ENCODE results near the gene PRPS1.
A peak's percentile ranks its signal among the peaks of the same experiment; 100 is the strongest.
"Not testable (repeated sequence)": the region's sequence is repeated elsewhere in the genome, so short reads cannot be mapped to it uniquely, and the experiment has no call there.

PRPS1 gene

DNA sequence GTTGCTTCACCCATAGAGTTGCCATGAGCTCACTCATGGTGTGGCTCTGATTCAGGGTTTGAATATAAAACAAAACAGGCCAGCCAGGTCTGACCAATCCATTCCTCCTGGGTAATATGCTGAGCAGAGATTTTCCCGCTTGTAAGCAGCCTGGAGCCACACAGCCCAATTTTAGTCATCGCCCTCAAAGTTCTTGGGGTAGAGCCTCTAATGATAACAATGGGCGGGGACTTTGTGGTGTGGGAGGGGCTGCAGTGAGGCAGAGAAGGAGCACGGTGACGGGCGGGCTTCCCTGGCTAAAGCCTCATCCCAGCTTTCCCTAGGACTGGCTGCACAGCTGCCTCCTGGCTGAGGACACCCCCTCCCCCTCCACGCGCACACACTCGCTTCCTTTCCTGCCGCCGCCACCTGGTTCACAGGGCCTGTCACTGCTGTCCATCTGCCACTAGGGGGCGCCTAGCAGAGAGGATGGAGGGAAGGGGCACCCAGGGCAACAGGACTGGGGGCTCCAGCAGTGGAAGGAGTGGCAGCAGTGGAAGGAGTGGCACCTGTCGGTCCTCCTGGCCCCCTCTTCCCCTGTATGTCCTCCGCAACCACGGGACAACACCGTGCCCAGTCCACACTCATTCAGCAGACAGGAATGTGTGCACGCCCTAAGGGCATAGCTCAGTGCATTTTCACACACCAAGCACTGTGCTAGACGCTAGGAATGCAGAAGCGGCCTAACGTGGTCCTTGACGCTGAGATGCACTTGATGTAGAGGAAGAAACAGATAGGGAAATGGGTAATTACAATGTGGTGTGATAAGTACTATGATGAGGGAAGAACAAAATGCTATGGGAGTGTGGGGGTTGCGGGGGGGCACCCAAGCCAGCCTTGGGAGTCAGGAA, 26.8 kb downstream of the PRPS1 start:
- Histone ChIP-seq H3K9me3 (no peaks in the 10 kb centered on the region; the same call in 1 of the 2 replicates), H3K36me3 (replicated peaks) (peaks cover 18% of the 10 kb centered on the region), H3K4me3 (no peak overlapping the region), H3K4me1 (peaks cover 11% of the 10 kb centered on the region), H3K27me3 (ENCODE audit: low read depth) (no peaks in the 10 kb centered on the region)
- in situ Hi-C loops (cut with MboI; ENCODE audit: low sequenced_read_pairs), result loop anchor here (25.0 kb wide), 1 partner anchor 407 kb away; no protein-coding TSS in a partner anchor
- DNase-seq (ENCODE audit: low spot score in 2 of 2), result peak; percentile 49 to 86

GRCh38 chrX:107656978-107657377, 28.7 kb downstream of the PRPS1 start:
- H3K9me3 ChIP-seq, result no peaks in the 10 kb centered on the region; the same call in 1 of the 2 replicates
- peak in 1 of 2 experiments; percentile 32 for DNase-seq (ENCODE audit: low spot score in 2 of 2)
- peaks cover 10% of the 10 kb centered on the region for H3K36me3 ChIP-seq (replicated peaks)
- in situ Hi-C loops (cut with MboI; ENCODE audit: low sequenced_read_pairs), result loop anchor here (25.0 kb wide), 1 partner anchor 405 kb away; no protein-coding TSS in a partner anchor
- peaks cover 19% of the 10 kb centered on the region for H3K4me1 ChIP-seq
- H3K27me3 ChIP-seq (ENCODE audit: low read depth), result no peaks in the 10 kb centered on the region
- no peak overlapping the region for H3K4me3 ChIP-seq

DNA sequence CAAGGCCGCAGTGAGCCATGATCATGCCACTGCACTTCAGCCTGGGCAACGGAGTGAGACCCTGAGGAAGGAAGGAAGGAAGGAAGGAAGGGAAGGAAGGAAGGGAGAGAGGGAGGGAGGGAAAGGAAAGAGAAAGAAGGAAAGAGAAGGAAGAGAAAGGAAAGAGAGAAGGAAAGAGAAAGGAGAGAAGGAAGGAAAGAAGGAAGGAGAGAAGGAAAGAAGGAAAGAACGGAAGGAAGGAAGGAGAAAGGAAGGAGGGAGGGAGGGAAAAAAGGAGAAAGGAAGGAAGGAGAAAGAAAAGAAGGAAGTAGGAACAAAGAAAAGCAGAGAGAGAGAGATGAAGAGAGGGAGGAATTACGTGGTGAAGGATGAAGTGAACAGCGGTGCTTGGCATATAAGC, 30.4 kb downstream of the PRPS1 start:
- H3K9me3 ChIP-seq, result no peaks in the 10 kb centered on the region
- no peaks in the 10 kb centered on the region for H3K27me3 ChIP-seq (ENCODE audit: low read depth)
- in situ Hi-C loops (cut with MboI; ENCODE audit: low sequenced_read_pairs), result loop anchor here (25.0 kb wide), 1 partner anchor 404 kb away; no protein-coding TSS in a partner anchor
- H3K36me3 ChIP-seq (replicated peaks), result no peaks in the 10 kb centered on the region
- no peak overlapping the region for H3K4me3 ChIP-seq
- H3K4me1 ChIP-seq, result peaks cover 22% of the 10 kb centered on the region
- no peak for DNase-seq (ENCODE audit: low spot score in 2 of 2)

GRCh38 chrX:107659286-107659685, 31.0 kb downstream of the PRPS1 start:
- H3K36me3 ChIP-seq (replicated peaks), result 0 out of 2 replicates have a peak, but pooled peaks cover 3% of the 10 kb centered on the region
- no peak overlapping the region for H3K4me3 ChIP-seq
- peaks cover 21% of the 10 kb centered on the region for H3K4me1 ChIP-seq
- DNase-seq (ENCODE audit: low spot score in 2 of 2), result no peak
- in situ Hi-C loops (cut with MboI; ENCODE audit: low sequenced_read_pairs), result loop anchor here (25.0 kb wide), 1 partner anchor 403 kb away; no protein-coding TSS in a partner anchor
- no peaks in the 10 kb centered on the region for H3K27me3 ChIP-seq (ENCODE audit: low read depth)
- no peaks in the 10 kb centered on the region for H3K9me3 ChIP-seq

- peak; percentile 41 to 72 for DNase-seq (ENCODE audit: low spot score in 2 of 2)
- H3K4me3 ChIP-seq, result no peak overlapping the region
- no peaks in the 10 kb centered on the region for H3K27me3 ChIP-seq (ENCODE audit: low read depth)
- no peaks in the 10 kb centered on the region for H3K9me3 ChIP-seq
- H3K36me3 ChIP-seq (replicated peaks), result 0 out of 2 replicates have a peak, but pooled peaks cover 5% of the 10 kb centered on the region
- in situ Hi-C loops (cut with MboI; ENCODE audit: low sequenced_read_pairs), result loop anchor here (5.0 to 25.0 kb wide), 3 partner anchors 118 to 403 kb away; partner anchors contain the start of genes NCBP2L and TSC22D3
- peaks cover 16% of the 10 kb centered on the region for H3K4me1 ChIP-seq
Measured at GRCh38 chrX:107659768-107660167, 31.5 kb downstream of the PRPS1 start.

DNA sequence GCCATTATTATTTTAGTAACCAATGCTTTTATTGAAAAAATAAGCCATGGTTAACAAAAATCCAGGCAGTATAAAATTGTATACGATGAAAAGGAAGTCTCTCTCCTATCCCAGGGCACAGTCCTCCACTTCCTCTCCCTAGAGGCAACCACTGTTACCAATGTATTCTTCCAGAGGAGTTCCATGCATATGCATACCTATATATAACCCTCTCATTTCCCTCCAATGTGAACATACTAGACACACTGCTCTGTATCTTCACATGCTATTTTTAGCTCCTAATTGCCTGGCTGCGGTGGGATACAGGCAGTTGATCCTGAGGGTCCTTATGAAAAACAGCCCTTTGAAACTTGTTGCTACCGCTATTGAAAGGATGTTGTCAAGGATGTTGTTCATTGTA, 33.8 kb downstream of the PRPS1 start:
- no peaks in the 10 kb centered on the region for H3K27me3 ChIP-seq (ENCODE audit: low read depth)
- H3K4me3 ChIP-seq, result no peak overlapping the region
- 0 out of 2 replicates have a peak, but pooled peaks cover 5% of the 10 kb centered on the region for H3K36me3 ChIP-seq (replicated peaks)
- peaks cover 11% of the 10 kb centered on the region for H3K4me1 ChIP-seq
- H3K9me3 ChIP-seq, result no peaks in the 10 kb centered on the region
- DNase-seq (ENCODE audit: low spot score in 2 of 2), result no peak
- in situ Hi-C loops (cut with MboI; ENCODE audit: low sequenced_read_pairs), result loop anchor here (5.0 to 25.0 kb wide), 3 partner anchors 115 to 400 kb away; partner anchors contain the start of genes NCBP2L and TSC22D3

- no peak for DNase-seq (ENCODE audit: low spot score in 2 of 2)
- Histone ChIP-seq H3K9me3 (no peaks in the 10 kb centered on the region), H3K36me3 (replicated peaks) (0 out of 2 replicates have a peak, but pooled peaks cover 5% of the 10 kb centered on the region), H3K4me1 (peaks cover 11% of the 10 kb centered on the region), H3K4me3 (no peak overlapping the region), H3K27me3 (ENCODE audit: low read depth) (no peaks in the 10 kb centered on the region)
- in situ Hi-C loops (cut with MboI; ENCODE audit: low sequenced_read_pairs), result loop anchor here (5.0 to 25.0 kb wide), 3 partner anchors 114 to 399 kb away; partner anchors contain the start of genes NCBP2L and TSC22D3
Measured at GRCh38 chrX:107662824-107663223, 34.5 kb downstream of the PRPS1 start.

DNA sequence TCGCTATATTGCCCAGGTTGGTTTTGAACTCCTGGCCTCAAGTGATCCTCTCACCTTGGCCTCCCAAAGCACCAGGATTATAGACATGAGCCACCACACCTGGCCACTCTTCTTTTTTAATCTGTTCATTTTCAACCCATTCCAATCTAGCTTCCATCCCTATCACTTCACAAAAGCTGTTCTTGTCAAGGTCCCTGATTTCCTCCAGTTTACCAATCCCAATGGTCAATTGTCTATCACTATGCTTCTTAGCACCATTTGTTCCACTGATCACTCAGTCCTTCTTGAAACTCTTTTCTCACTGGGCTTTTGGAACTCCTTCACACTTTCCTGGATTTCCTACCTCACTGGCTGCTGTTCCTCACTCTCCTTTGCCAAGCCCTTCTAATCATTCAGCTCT, 38.6 kb downstream of the PRPS1 start:
- 0 out of 2 replicates have a peak, but pooled peaks cover 5% of the 10 kb centered on the region for H3K36me3 ChIP-seq (replicated peaks)
- H3K27me3 ChIP-seq (ENCODE audit: low read depth), result no peaks in the 10 kb centered on the region
- no peak for DNase-seq (ENCODE audit: low spot score in 2 of 2)
- H3K4me3 ChIP-seq, result no peak overlapping the region
- in situ Hi-C loops (cut with MboI; ENCODE audit: low sequenced_read_pairs), result loop anchor here (10.0 to 25.0 kb wide), 2 partner anchors 228 to 395 kb away; no protein-coding TSS in a partner anchor
- H3K9me3 ChIP-seq, result no peaks in the 10 kb centered on the region
- peaks cover 4% of the 10 kb centered on the region for H3K4me1 ChIP-seq

GRCh38 chrX:107667426-107667825, 39.1 kb downstream of the PRPS1 start:
- Histone ChIP-seq H3K4me3 (no peak overlapping the region), H3K4me1 (no peaks in the 10 kb centered on the region; the same call in 1 of the 2 replicates), H3K27me3 (ENCODE audit: low read depth) (no peaks in the 10 kb centered on the region), H3K9me3 (no peaks in the 10 kb centered on the region), H3K36me3 (replicated peaks) (0 out of 2 replicates have a peak, but pooled peaks cover 5% of the 10 kb centered on the region)
- no peak for DNase-seq (ENCODE audit: low spot score in 2 of 2)
- in situ Hi-C loops (cut with MboI; ENCODE audit: low sequenced_read_pairs), result loop anchor here (10.0 to 25.0 kb wide), 2 partner anchors 227 to 395 kb away; no protein-coding TSS in a partner anchor

DNA sequence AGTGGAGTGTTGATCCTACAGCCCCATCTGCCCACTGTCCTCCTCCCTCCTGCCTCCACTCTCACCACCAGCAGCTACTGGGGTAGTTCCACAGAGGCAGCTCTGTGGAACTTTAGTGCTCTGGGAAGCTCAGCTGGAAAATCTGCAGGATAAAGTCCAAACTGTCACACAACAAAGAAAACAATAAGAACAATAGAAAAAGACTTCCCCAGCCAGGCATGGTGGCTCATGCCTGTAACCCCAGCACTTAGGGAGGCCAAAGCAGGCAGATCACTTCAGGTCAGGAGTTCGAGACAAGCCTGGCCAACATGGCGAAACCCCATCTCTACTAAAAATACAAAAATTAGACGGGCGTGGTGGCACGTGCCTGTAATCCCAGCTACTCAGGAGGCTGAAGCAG, 40.4 kb downstream of the PRPS1 start:
- not testable (repeated sequence) for H3K36me3 ChIP-seq (replicated peaks); H3K9me3 ChIP-seq; H3K4me1 ChIP-seq; H3K4me3 ChIP-seq; H3K27me3 ChIP-seq (ENCODE audit: low read depth); DNase-seq (ENCODE audit: low spot score in 2 of 2)
- in situ Hi-C loops (cut with MboI; ENCODE audit: low sequenced_read_pairs), result loop anchor here (10.0 to 25.0 kb wide), 2 partner anchors 226 to 394 kb away; no protein-coding TSS in a partner anchor

DNA sequence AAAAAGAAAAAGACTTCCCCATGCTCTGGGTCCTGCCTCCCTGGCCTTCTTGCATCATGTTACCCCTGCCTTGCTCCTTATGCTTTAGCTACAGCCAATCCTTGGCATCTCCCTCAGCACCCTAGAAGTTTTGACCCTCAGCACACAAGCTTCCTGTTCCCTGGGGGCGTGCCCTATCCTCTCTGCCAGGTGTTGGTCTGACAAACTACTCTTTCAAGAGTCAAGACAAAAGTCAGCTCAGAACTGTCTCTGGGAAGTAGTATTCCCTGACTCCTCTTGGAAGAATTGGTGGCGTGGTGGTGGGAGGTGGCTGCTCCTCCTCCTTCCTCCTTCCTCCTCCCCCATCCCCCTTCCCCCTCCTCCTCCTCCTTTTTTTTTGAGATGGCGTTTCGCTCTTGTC, 41.0 kb downstream of the PRPS1 start:
- Histone ChIP-seq H3K4me3 (no peak overlapping the region), H3K4me1 (peaks cover 13% of the 10 kb centered on the region), H3K36me3 (replicated peaks) (0 out of 2 replicates have a peak, but pooled peaks cover 2% of the 10 kb centered on the region), H3K9me3 (no peaks in the 10 kb centered on the region), H3K27me3 (ENCODE audit: low read depth) (no peaks in the 10 kb centered on the region)
- DNase-seq (ENCODE audit: low spot score in 2 of 2), result no peak
- in situ Hi-C loops (cut with MboI; ENCODE audit: low sequenced_read_pairs), result loop anchor here (10.0 to 25.0 kb wide), 2 partner anchors 226 to 393 kb away; no protein-coding TSS in a partner anchor

GRCh38 chrX:107669885-107670628, 41.7 kb downstream of the PRPS1 start:
- Histone ChIP-seq H3K9me3 (no peaks in the 10 kb centered on the region), H3K4me1 (peaks cover 21% of the 10 kb centered on the region), H3K4me3 (no peak overlapping the region), H3K36me3 (replicated peaks) (no peaks in the 10 kb centered on the region), H3K27me3 (ENCODE audit: low read depth) (no peaks in the 10 kb centered on the region)
- DNase-seq (ENCODE audit: low spot score in 2 of 2), result no peak
- in situ Hi-C loops (cut with MboI; ENCODE audit: low sequenced_read_pairs), result loop anchor here (10.0 to 25.0 kb wide), 2 partner anchors 225 to 392 kb away; no protein-coding TSS in a partner anchor

- H3K4me3 ChIP-seq; H3K9me3 ChIP-seq; DNase-seq (ENCODE audit: low spot score in 2 of 2); H3K36me3 ChIP-seq (replicated peaks); H3K27me3 ChIP-seq (ENCODE audit: low read depth): not testable (repeated sequence)
- peaks cover 28% of the 10 kb centered on the region for H3K4me1 ChIP-seq
- in situ Hi-C loops (cut with MboI; ENCODE audit: low sequenced_read_pairs), result loop anchor here (25.0 kb wide), 1 partner anchor 391 kb away; no protein-coding TSS in a partner anchor
Measured at GRCh38 chrX:107671256-107671655, 42.9 kb downstream of the PRPS1 start.

Data from HAP-1 (cell line).